ENCODE results near the gene SH3GL1.

SH3GL1 gene, protein sequence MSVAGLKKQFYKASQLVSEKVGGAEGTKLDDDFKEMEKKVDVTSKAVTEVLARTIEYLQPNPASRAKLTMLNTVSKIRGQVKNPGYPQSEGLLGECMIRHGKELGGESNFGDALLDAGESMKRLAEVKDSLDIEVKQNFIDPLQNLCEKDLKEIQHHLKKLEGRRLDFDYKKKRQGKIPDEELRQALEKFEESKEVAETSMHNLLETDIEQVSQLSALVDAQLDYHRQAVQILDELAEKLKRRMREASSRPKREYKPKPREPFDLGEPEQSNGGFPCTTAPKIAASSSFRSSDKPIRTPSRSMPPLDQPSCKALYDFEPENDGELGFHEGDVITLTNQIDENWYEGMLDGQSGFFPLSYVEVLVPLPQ

DNA sequence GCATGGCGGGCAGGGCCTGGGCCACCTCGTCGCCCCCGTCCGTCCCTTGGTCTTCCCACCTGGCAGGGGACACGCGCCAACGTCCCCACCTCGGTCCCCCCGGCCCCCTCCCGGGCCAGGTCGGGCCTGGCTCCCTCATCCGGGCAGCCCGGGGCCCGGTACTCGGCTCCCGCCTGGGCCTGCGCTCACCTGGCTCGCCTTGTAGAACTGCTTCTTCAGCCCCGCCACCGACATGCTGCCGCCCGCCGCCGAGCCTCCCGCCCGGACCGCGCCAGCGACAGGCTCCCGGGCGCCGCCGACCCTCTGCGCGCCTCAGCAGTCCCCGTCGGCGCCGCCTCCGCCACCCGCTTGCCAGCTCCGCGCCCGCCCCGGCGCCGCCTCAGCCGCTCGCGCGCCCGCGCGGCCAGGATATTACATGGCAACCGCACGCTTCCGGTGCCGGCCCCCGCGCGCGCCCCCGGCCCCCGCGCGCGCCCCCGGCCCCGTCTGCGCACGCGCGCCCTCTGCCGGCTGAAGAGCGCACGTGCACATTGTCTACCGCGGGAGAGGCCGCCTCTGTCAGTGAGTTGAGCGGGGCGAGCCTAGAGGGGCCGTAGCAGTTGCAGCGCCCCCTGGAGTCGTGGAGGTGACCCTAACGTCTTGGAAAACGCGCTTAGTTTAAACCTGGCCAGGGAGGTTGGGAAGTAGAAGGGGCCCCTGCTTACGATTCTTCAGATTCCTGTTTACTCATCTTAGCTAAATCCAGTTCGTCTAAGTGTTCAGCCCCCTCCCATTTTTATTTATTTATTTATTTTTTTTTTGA is at the start of gene SH3GL1:
SH3GL1 (minus strand) TSS at position 413 of the 802 bp plus-strand sequence; CDS start at position 234, 179 bp downstream.
- DNase-seq: peak; percentile 95

DNA sequence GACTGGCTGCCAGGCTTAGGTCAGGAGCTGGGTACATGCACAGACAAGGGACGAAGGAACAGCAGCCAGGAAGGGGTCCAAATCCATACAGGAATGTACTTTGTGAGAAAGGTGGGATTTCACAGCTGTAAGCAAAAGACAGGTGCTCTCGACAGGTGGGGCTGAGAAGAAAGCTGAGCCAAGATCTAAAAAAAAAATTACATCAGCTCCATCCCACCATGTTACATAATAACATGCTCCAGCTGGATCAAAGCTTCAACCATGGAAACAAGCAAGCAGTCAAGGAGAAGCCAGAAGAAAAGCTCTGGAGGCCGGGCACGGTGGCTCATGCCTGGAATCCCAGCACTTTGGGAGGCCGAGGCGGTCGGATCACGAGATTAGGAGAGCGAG is 49.3 kb upstream of the SH3GL1 start:
- DNase-seq: no peak

DNA sequence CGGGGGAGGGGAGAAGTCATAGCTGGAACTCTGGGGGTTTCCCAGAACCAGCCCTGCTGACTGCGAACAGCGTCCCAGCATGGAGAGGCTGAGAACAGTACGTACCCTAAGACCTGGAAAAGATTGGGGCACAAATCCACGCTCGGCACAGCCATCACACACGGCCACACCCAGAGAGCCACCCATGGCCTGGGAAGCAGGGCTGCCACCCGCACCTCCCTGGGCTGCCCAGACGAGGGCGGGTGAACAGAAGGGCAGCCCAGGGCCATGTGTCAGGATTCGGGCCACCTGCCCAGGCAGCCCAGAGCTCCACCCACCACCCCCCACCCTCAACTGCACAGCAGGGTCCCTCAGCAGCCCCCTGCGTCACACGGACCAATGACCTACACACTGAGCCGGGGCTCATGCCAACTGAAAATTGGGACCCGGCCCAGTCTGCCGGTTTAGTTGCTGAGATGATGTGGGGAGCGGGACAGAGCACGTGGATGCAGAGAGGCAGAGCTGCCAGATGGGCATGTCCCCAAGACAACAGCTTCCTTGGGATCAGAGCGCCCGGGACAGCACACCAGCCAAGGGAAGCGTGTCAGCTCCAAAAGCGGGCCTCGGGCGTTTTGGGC is 48.8 kb upstream of the SH3GL1 start:
- DNase-seq: no peak

DNA sequence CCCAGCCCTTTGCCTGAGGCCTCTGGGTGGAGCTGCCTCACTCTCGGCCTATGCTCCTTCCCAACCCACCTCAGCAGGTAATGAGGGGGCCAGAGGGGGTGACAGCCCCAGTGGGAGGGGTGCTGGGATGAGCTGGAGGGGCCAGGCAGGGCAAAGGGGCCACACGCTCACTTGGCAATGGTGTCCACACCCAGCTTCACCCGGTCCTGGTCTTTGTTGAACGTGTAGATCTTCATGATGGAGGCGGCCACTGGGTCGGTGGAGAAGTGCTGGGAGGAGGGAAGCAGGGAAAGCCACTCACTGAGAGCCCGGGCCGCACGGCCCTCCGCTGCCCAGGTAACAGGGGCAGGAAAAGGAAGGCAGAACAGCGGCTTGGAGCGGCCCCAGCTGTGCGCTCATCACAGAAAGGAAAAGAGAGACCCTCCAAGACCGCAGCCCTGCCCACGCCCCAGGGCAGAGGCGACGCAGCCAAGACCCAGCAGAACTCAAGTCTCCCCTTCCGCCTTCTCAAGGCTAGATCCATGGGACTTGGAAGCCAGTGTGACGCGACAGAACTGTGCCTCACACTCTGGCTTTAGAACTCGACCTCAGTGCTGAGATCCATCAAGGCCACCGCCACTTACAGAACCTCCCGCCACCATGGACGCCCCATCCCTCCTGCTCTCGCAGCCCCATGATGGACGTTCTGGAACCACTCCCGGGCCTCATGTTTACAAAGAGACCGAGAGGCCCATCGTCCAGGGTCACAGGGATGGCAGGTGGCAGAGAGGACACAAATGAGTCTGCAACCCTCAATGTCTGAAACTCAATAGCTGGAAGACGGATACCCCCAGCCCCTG is 48.0 kb upstream of the SH3GL1 start:
- no peak for DNase-seq

DNA sequence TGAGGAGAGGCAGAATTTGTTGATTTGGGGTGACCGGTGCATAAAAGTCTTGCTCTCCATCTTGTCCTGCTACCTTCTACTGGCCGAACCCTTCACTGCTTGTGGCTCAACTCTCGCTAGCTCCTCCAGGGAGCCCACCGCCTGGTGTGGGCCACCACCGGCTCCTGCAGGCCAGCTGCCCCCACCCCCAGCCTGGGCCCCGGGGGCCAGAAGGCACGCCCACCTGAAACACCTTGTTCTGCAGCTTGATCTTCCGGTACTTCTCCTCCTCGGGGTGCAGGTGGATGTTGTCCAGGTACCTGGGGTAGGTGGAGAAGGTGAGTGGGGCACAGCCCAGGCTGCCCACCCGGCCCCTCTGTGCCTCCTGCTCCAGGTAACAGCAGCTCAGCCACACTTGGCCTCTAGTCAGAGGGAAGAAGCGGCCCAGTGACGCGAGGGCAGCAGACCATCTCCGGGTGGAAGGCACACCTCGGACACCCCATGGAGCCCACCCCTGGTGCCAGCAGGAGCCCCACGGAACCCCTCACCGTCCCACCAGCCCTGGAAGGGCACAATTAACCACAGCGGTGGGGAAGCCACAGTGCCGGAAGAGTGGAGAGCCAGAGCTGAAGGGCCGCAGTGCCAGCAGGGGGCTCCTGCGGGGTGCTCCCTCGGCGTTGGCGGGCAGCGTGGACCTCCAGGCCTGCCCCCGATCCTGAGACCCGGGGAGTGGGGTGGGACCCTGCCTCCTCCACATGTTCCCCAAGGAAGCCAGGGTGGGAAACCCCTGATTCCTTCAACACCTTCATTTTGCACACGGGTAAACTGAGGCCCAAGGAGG is 47.2 kb upstream of the SH3GL1 start:
- no peak for DNase-seq

DNA sequence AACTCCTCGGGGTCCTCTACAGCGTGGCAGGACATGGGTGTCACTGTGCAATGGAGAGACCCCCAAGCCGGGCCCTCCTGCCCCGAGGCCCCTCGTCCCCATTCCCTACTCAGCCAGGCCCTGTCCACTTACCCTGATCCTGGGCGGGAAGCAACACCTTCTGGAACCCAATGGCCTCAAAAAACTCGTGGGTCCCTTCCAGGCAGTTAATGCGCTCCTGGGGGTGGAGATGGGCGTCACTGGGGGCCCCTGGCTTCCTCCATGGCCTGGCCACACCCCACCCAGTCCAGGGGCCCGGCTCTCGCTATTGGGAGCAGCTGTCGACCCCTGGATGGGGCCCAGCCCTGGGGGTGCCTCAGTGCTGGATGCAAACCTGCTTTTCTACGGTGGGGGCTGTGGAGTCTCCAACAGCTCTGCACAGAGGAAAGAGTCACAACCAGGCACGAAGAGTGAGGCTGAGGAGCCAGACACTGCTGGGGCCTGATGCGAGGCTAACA is 46.4 kb upstream of the SH3GL1 start:
- DNase-seq: no peak

DNA sequence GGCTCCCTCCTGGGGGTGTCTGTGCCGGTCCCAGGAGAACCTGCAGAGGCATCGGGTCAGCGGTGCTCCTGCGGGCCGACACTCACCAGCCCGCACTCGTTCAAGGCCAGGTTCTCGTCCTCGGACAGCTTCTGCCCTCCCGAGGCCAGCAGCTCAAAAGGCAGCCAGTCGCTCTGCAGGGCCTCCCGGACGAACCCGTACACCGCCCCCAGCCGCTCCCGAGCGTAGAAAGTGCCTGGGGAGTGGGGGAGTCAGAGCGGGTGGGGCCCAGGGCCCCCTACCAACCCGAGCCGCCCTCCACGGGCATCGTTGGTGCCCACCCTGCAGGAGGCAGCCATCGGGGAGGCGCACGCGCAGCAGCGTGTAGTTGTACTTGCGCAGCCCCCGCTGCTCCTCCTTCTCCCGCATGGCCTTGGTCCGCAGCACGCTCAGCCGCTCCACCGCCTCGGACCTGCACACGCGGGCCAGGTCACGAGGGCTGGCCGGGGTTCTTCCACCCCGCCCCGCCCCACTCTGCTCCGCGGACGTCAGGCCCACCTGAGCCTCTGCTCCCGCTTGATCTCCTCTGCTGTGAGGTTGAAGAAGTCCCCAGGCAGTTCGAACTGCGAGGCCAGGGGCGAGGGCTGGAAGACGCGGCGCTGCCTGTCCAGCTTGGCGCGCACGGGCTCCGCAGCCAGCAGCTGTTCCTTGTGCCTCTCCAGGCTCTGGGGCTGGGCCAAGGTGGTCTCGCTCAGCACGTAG is 45.8 kb upstream of the SH3GL1 start:
- no peak for DNase-seq

DNA sequence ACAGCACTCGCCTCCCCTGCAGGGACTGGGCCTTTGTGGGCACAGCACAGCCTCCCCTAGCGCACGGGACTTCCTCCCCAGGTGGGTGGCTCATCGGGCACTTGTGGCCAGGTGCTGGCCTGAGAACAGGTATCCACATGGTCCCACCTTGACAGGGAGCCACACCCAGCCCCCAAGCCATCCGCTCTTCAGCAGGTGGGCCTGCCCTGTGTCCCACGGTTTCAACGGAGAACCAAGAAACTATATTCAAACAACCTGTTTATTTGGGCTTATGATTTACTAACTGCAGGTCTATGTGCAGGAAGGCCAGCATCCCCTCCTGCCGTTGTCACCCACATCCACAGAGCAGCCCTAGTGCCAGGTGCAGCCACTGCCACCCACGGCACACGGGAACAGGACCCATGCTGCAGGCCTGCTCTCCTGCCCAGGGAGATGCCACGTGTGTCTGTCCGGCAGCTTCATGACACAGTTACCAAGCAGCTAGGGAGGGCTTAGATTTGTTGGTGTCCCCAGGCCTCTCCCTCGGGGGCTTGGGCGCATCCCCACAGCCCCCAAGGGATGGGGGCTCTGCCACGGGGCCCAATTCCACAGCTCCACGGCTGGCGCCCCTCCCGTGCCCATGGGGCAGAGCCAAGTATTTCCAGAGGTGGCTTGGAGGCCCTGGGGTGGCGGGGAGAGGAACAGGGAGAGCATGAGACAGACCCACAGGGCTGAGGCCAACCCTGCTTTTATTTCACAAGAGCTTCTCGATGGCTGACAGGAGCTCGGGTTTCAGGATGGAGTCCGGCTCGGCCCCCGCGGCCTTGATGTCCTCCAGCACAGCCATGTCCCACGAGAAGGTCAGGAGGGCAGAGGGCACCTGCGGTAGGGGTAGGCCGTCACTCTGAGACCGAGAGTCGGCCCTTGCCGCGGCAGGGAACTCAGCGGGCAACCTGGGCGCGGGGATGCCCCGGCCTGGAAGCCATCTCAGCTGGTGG is 44.7 kb upstream of the SH3GL1 start:
- DNase-seq: no peak

DNA sequence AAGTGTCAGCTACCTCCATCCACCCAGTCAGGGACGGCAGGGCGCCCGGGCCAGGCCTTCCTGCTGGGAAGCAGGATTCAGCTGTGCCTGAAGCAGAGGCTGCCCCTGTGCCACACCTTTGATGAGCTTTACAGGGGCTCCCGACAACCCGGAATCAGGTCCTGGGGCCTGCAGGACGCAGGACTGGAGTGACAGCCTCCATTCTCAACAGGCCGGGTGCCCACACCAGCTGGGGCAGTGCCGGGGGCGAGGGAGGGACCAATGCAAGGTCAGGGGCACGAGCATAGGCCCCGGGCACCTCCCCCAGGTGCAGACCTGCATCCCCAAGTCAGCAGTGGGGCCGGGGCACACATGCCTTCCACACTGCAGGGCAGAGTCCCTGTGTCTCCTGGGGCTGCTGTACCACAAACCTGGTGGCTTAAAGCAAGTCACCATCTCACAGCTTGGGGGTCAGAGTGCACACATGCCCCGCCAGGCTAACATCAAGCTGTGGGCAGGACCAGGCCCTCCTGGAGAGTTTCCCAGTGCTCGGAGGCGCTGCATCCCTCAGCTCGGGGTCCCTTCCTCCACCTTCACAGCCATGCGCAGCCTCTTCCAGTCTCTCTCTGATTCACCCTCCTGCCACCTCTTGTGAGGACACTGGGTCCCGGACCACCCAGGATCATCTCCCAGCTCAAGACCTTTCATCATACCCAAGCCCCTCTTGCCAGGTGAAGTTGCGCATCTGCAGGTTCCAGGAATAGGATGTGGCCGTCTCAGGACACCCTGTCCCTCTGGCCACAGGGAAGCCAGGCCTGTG is 43.8 kb upstream of the SH3GL1 start:
- DNase-seq: no peak

DNA sequence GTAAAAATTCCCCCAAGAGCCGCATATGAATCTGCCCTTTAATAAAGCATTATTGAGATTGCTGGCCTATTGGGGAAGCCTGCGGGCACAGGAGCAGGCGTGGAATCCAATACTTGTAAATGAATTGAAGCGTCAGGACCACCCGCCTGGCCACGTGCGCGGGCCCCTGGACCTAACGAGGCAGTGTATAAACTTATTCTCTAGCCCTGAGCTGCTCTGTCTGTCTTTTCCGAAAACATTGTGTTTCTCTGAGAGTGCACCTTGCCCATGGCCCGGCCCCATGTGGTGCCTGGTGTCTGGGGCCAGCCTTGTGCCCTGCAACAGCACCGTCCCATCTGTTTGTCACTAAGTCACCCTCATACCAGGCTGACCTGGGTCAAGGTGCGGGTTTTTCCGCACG is 42.8 kb upstream of the SH3GL1 start:
- no peak for DNase-seq

DNA sequence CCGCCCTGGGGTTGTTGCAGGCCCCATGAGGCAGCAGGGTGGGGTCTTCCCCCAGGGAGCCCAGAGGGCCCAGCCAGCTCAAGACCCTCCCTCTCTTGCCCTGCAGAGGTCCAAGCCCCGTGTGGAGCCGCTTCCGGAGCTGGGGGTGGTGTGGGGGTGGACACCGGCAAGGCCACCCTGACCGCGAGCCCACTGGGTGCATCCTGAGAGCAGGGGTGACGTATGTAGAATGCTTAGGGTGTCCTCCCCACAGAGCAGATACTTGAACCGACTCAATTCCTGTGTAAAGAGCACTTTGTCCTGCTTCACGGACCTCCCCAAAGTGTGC is 42.4 kb upstream of the SH3GL1 start:
- DNase-seq: no peak

DNA sequence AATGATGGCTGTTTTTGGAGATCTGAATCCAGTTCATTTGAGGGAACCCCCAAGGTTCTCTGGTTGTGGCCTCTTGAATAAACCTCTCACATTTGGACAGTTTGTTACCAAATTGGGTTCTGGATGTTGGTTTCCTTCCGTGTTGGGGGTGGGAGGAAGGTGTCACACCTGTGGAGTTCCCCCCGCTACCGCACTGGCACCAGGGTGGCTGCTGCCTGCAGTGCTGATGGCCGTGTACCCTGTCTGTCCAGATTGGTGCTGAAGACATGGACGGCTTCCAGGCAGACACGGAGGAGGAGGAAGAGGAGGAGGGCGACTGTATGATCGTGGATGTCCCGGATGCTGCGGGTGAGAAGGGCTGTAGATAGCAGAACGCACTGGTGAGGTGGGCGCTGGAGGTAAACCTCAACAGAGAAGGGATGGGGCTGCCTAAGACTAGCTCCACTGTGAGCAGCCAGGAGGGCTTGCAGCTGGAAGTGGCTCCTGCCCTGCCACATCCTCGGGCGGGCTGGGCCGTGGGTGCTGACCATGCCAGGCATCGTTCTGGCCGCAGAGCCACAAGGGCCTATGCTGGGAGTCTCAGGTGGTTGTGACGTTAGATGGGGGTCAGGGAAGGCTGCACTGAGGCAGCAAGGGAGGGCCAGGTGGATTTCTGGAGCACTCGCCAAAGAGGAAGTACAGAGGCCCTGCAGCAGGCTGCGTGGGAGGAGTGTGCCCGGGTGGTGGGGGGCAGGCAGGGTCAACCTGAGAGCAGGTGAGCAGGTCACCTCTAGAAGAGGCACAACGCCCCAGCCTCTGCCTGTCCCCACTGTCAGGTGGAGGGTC is 41.9 kb upstream of the SH3GL1 start:
- DNase-seq: no peak

DNA sequence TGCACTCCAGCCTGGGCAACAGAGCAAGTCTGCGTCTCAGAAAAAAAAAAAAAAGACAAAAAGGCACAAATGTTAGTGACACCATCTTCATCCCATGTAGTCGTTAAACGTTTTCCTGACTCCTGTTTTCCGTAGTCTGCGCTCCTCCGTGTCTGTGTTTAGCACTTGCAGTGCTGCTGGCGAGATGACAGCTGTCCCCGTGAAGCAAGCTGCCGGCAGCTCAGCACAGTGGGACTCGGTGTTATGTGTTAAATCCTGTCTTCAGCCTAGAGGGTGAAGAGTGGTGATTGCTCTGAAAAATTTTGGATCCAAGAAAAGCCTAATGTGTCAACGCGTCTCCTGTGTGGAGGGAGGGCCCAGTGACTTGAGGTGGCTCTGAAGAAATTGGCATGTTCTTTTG is 38.9 kb upstream of the SH3GL1 start:
- DNase-seq: no peak

DNA sequence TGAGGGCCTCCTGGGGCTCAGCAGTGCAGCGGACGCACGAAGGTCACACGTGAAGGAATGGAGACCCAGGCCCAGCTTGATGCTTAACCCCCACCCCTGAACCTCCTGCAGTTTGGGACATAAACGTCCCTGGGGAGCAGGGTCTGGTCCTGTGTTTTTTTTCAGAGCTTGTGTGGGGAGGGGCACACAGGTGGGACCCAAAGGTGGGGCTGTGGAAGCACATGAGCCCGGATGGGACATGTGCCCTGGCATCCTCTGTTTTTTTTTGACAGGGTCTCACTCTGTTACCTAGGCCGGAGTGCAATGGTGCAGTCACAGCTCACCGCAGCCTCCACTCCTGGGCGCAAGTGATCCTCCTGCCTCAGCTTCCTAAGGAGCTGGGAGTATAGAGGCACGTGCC is 36.8 kb upstream of the SH3GL1 start:
- DNase-seq: no peak

DNA sequence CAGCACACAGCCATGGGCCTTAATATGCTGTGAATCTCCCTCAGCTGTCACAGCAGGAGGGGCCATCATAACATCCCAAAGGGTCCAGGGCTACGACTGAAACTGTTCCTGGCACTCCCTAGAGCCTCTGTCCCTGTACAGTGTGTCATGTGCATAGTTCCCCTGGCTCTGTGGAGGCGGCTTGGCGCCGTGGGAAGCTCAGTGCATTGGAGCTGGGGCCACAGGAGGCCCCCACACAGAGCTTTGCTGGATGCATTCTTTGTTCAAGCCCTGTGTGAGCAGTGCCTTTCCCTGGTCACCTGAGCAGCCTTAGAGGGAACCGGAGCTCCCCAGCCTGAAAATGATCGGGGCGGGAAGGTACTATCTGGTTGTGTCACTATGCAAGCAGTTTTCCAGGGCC is 35.9 kb upstream of the SH3GL1 start:
- no peak for DNase-seq

DNA sequence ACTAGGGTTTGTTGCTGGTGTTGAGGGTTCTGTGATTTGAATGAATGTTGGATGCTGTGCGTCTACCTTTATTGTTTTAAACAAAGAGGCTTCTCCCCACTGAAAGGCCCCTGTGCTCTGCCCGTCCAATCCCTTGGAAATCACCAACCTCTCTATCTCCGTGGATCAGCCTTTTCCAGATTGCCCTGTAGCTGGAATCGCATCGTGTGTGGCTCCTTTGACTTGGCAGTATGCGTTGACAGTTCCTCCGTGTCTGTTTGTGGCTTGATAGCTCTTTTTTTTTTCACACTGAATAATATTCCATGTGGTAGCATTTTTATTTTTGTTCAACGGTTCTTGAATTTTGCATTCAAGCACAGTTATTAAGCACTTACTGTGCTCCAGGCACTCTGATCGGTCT is 34.0 kb upstream of the SH3GL1 start:
- DNase-seq: no peak

DNA sequence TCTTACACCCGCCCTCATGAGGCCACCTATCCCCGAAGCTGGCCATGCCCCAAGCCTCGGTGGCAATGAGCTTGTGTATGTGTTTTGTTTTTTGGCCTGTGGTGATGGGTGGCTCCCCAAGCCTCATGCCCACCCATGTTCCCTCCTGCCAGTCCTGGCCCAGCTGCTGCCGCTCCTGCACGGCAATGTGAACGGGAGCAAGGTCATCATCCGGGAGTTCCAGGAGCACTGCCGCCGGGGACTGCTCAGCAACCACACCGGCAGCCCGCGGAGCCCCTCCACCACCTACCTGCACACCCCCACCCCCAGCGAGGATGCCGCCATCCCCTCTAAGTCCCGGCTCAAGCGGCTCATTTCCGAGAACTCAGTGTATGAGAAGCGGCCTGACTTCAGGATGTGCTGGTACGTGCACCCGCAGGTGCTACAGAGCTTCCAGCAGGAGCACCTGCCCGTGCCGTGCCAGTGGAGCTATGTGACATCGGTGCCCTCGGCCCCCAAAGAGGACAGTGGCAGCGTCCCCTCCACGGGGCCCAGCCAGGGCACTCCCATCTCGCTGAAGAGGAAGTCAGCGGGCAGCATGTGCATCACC is 32.7 kb upstream of the SH3GL1 start:
- no peak for DNase-seq

Data from hematopoietic multipotent progenitor cell treated with erythropoietin and hydrocortisone succinate and interleukin-3 and kit ligand, for 4 days (in vitro differentiated cells).